AG10803 (cell line): ENCODE data around the gene OSBPL5.

Experiments used
- DNase-seq: peaks from one replicate; pipeline ENCODE4 v3.0.0; 2010; ENCODE audit warnings: low read depth
- H3K4me3 ChIP-seq: 2 replicates; pipeline ENCODE4 v1.5.1; 2011; ENCODE audit warnings: mild to moderate bottlenecking, low read length, control low read depth
- CTCF ChIP-seq: conservative IDR thresholded peaks from 2 replicates; pipeline ENCODE4 v1.5.1; 2011; ENCODE audit warnings: mild to moderate bottlenecking, low read length, control low read depth, inconsistent platforms

The OSBPL5 gene

DNA sequence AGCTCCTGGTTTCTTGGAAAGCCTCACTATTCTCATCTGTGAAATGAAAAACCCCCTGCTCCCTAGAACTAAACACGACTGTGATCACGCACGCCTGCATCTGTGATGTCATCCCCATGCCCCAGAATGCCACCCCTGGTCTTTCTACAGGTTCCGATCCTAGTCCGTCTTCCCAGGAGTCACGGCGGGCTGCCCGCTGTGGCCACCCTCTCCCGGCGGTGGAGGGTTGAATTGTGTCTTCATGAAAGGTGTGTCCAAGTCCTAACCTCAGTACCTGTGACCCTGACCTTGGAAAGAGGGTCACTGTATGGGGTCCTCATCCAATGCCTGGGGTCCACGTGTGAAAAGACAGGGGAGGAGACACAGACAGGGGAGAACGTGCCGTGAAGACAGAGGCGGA lies 14.4 kb downstream of the OSBPL5 start:
- no peak for DNase-seq
- no peak for TF ChIP-seq CTCF
- no peak overlapping the region for H3K4me3 ChIP-seq

GRCh38 chr11:3149852-3150188 lies 15.3 kb downstream of the OSBPL5 start:
- no peak for TF ChIP-seq CTCF
- no peak for DNase-seq
- H3K4me3 ChIP-seq = no peak overlapping the region

- no peak for DNase-seq
- TF ChIP-seq CTCF = no peak
- no peak overlapping the region for H3K4me3 ChIP-seq
Measured at GRCh38 chr11:3148990-3149851, 15.9 kb downstream of the OSBPL5 start.

- no peak for DNase-seq
- no peak overlapping the region for H3K4me3 ChIP-seq
- no peak for TF ChIP-seq CTCF
Measured at GRCh38 chr11:3148255-3148989, 16.7 kb downstream of the OSBPL5 start.

GRCh38 chr11:3147626-3148025 lies 17.5 kb downstream of the OSBPL5 start:
- H3K4me3 ChIP-seq = no peak overlapping the region
- TF ChIP-seq CTCF = no peak
- DNase-seq = no peak

- TF ChIP-seq CTCF = no peak
- DNase-seq = peak; percentile 31
- no peak overlapping the region for H3K4me3 ChIP-seq
Measured at GRCh38 chr11:3147257-3147619, 17.9 kb downstream of the OSBPL5 start.
